NCI-H748 (cell line): ENCODE measurements around the gene DAPK2.
"Not testable (repeated sequence)": the region's sequence is repeated elsewhere in the genome, so short reads cannot be mapped to it uniquely, and the experiment has no call there.

ENCODE experiments used
- DNase-seq: peaks from one replicate; lab custom pipeline; 2025; ENCODE audit not compliant: unreplicated experiment; lab: John Stamatoyannopoulos, UW

The DAPK2 gene

DNA sequence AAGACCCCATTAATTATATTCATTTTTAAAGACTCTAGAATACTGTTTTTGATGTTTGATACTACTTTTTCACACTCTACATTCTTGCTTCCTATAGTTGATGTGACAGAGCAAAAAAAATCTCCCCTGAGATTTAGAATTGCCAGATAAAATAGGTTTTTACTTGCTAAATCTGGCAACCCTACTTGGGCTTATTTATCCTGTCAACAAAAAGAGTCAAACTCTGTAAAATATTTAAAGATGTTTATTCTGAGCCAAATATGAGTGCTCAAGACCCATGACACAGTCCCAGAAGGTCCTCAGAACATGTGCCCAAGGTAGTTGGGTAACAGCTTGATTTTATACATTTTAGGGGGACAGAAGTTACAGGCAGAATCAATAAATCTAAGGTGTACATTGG is 72.3 kb downstream of the DAPK2 start:
- DNase-seq = no peak

DNA sequence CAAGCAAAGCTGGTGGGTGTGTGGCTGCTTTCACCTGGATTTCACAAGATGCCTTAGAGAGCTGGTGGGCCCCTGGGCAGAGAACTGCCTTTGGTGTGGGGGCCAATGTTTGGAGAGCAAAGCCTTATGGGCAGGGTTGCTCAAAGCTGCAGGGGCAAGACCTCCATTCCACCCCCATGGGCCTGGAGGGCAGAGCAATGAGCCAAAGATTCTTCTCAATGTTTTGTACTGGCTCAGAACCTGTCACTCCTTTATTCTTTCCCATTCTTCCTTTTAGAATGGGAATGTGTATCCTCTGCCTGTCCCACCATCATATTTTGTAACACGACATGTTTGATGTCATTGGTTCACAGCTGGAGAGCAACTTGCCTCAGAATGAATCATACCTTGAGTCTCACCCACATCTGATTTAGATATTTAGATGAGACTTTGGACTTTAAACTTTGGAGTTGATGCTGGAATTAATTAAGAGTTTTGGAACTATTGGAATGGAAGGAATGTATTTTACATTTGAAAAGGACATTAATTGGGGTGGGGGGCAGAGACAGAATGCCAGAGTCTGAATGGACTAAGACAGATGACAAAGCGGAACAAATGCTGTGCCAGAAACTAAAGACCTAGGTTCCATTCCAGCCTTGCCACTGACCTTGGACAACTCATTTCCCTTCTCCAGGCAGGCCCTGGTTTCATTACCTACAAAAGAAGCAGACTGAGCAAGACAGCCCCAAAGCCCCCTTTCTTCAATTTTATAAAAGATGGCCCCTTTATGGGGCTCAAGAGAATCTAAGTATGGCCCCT is 72.9 kb downstream of the DAPK2 start:
- DNase-seq = no peak

DNA sequence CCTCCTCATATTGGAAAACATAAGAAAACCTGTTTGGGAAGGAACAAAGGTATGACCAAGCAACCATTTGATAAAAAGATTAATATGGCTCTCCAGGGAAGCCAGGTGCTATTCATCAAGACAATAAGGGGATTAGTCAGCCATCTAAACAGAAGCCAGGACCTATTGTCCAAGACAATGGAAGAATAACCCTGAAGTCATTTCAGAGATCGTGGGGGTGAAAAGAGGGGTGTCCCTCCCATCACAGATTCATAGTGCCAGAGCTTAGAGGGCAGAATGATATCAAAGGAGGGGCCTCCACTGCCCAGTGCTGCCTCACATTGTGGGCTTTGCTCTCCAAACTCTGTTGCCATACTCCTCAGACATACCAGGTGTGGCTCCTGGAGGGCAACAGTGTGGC is 73.5 kb downstream of the DAPK2 start:
- DNase-seq = peak; percentile 33

DNA sequence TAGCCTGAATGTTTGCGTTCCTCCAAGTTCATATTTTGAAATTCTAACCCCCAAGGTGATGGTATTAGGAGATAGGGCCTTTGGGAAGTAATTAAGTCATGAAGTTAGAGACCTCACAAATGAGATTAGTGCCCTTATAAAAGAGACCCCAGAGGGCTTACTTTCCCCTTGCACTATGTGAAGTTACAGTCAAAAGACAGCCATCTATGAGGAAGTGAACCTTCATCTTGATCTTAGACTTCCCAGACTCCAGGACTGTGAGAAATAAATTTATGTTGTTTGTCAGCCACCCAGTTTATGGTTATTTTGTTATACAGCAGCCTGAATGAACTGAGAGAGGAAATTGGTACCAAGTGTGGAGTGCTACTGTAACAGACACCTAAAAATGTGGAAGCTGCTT is 74.4 kb downstream of the DAPK2 start:
- no peak for DNase-seq

DNA sequence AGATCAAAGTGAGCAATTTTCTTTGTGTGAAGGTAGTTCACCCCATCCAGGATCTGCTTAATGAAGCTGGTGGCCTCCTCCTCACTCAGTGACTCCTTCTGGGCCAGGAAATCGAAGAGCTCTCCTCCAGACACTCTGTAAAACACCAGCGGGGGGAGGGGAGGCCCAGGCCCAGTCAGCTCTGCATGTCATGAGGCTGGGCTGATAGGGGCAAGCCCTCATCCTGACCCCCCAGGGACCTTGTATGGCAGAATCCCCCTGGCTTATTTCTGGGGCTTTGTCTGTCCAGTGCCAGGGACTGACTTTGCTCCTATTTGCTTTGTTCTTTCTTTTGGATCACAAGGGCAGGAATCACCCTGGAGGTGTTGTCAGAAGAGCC is 74.9 kb downstream of the DAPK2 start:
- no peak for DNase-seq

DNA sequence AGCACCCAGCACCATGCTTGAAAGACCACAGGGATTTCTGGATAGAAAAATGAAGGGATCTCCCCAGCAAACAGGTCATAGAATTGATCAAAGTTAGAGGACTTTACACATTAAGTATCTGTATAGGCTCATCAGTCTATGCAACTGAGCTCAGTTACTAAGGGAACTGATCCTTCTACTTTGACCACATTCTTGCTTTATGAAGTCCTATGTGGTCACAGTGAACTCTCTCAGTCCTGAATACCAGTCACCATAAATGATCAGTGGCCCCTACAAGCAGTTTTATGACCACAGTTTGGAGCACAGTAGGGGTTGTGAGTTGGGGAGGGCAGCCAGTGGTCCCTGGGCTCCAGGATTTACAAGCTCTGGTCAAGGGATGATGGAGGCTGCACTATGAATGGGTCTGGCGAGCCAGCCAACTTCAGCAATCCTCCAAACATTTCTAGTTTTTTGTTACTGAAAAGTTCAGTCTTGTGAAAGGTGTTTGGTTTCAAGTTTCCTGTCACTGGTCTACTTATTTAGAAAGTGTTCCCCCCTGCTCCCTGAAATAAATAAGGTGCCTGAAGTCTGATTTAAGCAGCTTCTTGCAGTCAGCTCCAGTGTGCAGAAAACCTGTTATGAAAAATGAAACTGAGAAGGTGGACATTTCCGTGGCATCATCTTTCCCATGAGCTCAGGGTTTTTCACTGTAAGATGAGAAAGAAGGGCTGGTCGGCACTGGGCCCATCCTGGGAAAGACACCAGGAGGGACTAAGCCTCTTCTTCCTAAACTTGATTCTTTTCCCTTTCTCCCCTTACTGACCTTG is 75.5 kb downstream of the DAPK2 start:
- DNase-seq = no peak

DNA sequence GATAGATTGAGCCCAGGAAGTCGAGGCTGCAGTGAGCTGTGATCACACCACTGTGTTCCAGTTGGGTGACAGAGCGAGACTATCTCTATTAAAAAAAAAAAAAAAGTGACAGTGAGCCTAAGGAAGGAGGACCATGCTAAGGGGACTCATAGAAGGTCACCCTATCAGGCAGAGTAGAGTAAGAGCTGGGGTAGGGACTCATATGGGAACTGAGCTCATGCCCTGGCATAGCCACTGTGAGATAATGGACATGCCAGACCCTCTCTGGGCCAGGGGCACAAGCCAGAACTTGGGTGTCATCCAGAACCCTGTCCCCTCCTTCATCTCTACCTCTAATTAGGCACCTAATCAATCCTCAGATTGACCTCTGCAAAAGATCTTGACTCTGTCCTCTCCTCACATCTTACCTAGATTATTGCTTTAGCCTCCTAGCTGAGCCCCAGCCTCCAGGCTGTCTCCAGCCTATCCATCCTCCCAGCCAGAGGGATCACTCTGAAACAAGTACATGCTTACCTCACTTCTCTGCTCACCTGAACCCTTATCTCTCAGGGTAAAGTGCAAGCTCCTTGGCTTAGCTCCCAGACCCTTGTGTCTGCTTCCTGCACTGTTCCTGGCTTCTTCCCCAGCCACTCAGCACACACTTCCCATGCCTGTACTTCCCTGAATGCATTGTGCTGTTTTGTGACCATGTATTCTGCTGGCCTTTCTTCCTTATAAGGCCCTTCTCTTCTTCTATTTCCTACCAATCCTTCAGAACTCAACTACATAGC is 76.4 kb downstream of the DAPK2 start:
- DNase-seq = no peak

DNA sequence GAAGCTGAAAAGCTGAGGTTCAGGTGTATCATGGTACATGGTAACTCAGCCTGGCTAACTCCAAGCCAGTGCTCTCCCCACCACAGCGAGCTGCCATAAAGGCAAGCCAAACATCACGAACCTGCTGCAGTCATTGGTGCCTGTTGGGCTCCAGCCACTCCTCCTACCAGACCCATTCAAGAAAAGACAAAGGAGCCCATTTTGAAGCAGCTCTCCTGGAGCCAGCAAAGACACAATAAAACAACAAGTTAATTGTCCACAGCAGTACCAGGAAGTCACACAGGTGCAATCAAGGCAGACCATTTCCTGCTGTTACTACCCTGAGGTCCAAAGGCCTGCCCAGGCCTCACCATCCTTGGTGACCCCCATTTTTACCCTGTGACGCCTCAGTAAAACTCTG is 77.6 kb downstream of the DAPK2 start:
- DNase-seq = peak; percentile 19

DNA sequence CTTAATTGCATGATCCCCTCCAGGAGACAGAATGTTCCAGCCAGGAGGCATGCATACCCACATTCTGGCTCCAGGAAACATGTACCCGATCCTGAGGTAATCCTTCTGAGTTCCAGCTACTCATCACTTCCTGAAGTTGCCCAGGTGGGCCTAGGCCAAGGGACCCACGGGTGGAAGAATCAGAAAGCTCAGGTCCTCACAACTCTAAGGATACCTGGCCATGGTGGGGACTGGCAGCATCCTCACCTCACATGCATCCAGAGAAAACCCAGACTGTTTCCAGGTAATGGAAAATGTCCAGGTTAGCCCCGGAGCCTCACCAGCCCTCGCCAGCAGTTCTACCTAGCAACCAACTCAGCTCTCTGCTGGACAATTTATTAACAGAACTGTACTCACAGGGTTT is 78.2 kb downstream of the DAPK2 start:
- DNase-seq = no peak

DNA sequence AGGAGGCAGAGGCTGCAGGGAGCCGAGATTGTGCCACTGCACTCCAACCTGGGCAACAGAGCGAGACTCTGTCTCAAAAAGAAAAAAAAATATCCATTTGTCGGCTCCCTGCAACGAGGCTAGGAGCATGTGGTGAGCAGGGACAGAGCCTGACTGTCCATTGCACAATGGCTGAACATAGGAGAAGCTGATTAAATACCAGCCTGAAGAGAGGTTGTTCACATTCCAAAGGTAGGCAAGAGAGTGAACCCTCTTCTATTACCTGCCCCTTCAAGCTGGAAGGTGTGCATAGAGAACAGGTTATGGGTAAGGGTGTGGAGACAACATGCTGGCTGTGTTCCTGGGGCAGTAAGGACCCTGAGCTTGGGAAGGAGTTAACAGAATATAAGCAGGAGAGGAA is 78.7 kb downstream of the DAPK2 start:
- DNase-seq = no peak

DNA sequence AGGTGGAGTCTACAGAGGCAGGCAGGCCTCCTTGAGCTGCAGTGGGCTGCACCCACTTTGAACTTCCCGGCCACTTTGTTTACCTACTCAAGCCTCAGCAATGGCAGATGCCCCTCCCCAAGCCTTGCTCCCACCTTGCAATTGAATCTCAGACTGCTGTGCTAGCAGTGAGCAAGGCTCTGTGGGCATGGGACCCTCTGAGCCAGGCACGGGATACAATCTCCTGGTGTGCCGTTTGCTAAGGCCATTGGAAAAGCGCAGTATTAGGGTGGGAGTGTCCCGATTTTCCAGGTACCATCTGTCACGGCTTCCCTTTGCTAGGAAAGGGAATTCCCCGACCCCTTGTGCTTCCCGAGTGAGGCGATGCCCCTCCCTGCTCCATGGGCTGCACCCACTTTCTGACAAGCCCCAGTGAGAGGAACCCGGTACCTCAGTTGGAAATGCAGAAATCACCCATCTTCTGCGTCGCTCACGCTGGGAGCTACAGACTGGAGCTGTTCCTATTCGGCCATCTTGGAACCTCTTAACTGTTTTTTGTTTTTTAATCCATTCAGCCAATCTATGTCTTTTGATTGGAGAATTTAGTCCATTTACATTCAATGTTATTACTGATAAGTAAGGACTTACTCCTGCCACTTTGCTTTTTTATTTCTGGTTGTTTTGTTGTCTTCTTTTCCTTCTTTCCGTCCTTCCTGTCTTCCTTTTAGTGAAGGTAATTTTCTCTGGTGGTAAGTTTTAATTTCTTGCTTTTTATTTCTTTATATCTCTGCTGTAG is 83.2 kb downstream of the DAPK2 start:
- DNase-seq = not testable (repeated sequence)

DNA sequence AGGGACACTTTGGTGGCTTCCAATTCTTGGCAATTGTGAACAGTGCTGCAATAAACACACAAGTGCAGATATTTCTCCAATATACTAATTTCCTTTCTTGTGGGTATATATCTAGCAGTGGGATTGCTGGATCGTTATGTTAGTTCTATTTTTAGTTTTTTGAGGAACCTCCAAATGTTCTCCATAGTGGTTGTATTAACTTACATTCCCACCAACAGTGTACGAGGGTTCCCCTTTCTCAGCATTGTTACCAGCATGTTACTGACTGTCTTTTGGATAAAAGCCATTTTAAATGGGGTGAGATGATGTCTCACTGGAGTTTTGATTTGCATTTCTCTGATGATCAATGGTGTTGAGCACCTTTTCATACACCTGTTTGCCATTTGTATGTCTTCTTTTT is 92.8 kb downstream of the DAPK2 start:
- no peak for DNase-seq

DNA sequence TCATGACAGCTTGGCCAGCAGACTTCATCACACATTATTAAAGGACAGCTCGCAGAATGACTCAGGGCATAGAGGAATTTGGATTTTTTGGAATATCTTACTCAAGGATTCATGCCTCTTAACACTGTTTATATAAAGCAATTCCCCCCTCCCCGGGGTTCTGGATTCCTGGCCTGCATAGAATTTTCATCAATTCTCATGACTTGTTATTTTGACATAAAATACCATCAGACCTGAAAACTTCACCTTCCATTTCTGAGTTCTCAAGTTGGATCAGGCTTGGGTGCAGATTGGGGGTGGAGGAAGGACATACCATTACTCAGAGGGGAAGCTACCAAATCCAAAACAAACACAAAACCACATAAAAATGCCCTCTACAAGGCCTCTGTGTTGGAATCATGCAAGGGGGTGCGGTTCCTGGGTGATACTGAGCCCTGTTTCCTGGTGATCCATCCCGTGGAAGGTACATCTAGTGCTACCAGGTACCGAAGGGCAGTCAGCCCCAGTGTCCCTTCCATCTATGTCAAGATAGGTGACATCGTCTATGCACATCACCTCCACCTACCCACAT is 95.3 kb downstream of the DAPK2 start:
- no peak for DNase-seq

DNA sequence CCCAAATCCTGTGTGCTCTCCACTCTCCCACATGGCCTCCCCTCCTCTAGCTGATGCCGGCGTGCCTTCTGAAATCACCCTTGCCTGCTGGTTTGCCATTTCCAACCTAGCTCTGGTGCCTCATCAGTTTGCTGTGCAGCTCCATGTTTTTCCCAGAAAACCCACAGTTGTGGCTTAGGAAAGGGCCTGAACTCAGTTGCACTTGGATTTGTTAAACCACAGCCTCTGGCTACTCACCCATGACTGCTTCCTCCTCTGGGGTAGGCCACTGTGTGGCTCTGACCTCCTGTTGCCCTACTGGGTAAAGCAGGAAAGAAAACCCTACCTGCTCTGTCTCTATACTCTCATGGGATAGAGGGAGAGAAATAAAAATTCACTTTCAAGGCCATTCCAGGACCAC is 97.3 kb downstream of the DAPK2 start:
- no peak for DNase-seq

DNA sequence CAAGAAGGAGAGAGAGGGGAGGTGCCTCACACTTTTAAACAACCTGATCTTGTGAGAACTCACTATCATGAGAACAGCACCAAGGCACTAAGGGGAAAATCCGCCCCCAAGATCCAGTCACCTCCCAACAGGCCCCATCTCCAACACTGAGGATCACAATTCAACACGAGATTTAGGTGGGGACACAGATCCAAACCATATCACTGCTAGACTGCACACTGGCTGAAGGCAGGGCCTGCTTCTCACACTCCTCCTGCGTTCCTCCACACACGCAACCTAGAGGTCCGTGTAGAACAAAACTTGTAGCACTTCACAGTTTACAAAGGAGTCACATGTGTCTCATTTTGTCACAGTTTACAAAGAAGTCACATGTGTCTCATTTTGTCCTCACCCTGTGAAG is 97.8 kb downstream of the DAPK2 start:
- DNase-seq = no peak

DNA sequence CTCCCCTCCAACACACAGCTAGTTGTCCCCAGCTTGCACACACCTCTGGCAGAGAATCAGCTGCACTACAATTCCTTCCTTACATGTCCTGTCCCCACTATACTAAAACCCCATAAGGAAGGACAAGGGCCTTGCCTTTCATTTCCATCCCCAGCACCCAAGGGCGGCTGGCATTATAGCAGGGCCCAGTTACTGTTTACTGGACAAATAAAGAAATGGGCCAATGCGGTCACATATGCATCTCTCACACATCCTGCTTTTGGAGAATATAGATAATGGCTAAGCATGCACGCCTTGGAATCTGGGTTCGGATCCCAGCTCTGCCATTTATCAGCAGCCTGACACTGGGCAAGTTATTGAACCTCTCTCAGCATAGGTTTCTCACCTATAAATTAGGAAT is 99.1 kb downstream of the DAPK2 start:
- DNase-seq = no peak

DNA sequence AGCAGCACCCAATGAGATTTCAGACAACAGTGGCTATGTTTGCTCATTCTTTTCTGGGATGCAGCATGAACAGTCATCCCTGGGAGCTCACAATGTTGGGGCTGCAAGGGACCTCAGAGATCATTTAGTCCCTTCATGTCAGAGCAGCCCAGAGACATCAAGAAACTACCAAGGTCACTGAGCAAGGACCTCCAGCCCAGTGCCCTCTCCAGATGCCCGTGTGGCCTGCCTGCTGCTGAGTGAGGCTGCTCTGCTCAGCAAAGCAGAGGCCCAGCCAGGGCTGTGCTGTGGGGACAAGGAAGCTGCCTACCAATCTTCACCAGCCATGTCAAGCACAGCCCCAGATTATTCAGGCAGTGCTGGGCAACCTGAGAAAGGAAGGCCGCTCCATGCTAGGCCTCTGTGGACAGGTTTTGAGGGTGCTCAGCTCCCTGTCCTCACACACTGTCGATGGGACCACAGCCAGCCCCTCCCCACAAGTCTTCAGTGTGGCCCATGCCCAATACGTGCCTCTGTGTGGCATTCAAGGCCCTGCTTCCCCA is 99.7 kb downstream of the DAPK2 start:
- no peak for DNase-seq

DNA sequence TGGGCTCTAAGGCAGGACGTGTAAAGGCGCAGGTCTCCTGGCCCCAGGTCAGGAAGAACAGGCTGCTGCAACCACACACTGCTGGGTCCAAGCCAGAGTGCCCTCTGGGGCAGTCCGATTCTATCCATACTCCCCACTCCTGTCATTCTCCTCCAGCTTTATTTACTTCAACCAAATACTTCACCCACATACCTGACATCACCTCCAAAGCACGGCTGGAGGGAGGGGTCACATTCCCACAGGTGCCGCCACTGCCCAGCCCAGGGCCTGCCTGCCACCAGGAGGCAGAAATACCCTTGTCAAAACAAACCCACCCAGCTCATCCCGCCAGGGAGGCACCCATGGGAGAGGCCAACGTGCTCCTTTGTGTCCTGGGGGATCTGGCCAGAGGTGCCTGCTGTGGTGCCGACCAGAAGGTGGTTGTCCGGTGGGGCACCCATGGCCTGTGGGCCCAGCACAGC is 100.4 kb downstream of the DAPK2 start:
- no peak for DNase-seq

DNA sequence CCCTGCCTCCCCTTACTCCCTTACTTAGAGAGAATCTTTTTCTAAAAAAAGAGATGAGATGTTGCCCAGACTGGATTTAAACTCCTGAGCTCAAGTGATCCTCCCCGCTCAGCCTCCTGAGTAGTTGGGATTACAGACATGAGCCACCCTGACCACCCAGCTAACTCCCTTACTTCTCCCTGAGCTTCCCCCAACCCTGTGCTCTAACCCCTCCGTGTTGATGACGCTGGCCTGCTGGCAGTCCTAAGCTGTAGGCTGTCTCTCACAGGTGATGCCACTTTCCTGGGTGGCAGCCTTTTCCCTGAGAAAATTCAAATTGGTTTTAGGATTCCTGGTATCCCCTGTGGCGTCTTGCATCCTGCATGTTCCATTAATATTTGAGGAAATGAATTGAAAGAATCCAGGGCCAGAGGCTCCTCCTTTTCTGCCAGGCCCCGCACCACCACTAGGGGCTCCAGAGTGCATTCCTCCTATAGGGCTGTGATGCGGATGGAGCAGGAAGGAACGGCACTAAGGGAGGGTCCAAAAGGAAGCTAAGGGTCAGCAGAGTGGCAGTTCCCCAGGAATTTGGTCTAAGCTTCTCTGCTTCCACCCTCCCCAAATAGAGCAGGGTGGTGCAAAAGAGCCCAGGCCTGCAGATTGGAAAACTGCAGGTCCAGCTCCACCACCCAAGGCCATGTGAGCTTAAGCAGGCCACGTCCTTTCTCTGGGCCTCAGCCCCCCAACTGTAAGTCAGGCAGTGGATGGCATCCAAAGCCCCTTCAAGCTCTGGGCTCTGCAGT is 101.1 kb downstream of the DAPK2 start:
- peak; percentile 32 for DNase-seq

DNA sequence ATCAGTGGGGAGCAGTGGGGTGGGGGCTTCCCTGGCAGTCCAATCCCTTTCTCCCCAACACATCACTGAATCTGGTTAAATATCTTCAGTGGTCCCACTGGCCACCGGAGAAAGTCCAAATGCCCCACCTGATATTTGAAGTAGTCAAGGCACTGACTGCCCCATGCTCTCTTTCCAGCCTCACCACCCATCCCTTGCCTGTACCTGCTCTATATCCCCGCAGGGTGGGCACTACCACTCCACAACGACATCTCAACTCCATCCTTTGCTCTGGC is 101.7 kb downstream of the DAPK2 start:
- no peak for DNase-seq
